ENCODE data around the gene CDS1. TPM values are rescaled to one million over a fixed set of nuclear protein-coding genes. Genes with fewer than 3 reads are reported as not detected.
"Not testable (repeated sequence)": the region's sequence is repeated elsewhere in the genome, so short reads cannot be mapped to it uniquely, and the experiment has no call there.

CDS1 gene
- total RNA-seq, 1 donor from 2014 or later, result 0.05 TPM

GRCh38 chr4:84669201-84669600 lies 86.3 kb downstream of the CDS1 start:
- DNase-seq (ENCODE audit: low read depth), result no peak

DNA sequence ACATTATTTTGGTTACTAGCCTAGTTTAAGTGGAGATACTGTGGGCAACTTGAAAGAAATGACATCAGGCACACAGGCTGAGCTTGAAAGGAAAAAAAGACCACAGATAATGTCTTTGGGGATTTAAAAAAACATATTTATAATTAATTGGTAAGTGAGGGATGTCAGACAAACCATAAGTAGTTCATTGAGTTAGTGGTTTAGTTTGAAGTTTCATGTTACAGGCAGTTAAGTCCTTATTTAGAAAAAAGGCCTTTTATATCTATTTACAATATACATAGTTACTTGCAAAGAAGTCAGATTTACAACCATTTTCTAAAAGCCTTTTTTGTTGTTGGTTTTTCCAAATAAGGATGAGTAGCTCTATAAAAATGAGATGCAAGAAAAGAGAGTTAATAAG lies 89.2 kb downstream of the CDS1 start:
- no peak for DNase-seq (ENCODE audit: low read depth)

DNA sequence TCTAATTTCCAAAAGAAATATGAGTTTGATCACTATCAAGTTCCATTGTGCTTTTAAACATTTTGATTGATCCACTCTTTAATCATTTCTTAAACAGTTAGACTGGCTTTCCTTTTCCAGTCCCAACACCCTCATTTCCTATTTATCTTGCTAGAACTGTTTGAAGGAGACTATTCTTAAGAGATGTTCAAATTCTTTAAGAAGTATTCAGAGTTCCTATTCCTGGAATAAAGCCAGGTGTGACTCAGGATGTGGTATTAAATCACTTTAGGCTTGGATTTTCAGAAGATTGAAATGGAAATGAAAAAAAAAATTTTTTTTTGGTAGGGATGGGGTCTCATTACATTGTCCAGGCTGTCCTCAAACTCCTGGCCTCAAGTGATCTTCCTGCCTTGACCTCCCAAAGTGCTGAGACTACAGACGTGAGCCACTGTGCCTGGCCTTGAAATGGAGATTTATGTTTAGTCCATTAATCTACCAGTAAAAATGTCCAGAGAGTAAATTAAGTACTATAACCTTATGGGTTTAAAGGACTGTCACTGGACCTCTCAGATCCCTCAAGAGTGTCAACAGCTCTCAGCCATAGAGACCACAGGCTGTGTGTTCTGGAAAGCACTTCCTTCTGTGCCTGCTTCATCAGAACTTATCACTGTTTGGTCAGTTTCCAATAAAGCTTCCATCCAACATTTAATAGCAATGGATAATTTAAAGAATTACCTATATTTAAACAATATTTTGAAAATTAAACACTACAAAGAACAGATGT lies 90.7 kb downstream of the CDS1 start:
- peak; percentile 73 for DNase-seq (ENCODE audit: low read depth)

DNA sequence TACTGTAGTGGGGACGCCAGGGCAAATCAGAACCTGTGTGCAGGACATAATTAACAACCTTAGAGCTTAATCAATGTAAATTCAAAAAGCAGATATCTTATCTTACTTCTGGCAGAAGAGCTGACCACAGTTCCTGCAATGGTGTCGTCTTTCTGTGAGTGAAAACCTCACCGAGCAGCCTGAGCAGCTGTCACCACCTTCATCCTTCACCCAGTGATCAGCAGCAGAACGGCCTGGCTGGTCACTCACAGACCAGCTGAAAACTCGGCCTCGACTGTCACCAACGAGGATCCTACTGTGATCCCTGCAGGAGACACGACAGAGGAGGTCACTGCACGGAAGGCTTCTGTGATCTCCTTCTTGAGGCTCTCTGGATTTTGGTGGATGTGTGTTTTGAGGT lies 94.2 kb downstream of the CDS1 start:
- DNase-seq (ENCODE audit: low read depth), result peak; percentile 77

DNA sequence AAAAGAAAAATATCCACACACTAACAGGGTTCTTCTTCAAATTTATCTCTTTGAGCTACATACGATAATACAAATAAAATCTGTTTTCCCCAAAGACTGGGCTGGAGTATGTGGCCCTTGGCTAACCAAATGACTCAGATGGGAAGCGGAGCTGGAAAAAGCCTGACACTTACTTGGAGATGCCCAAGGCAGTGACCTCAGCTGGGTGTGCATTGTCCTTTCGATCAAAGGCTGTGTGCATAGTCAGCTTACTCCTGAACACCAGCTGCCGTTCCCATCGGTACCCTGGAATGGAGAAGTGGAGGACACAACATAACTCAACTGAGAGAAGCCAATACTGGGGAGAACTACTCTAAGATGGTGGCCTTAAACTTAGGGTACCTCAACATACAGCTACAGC lies 95.1 kb downstream of the CDS1 start:
- peak; percentile 42 for DNase-seq (ENCODE audit: low read depth)

DNA sequence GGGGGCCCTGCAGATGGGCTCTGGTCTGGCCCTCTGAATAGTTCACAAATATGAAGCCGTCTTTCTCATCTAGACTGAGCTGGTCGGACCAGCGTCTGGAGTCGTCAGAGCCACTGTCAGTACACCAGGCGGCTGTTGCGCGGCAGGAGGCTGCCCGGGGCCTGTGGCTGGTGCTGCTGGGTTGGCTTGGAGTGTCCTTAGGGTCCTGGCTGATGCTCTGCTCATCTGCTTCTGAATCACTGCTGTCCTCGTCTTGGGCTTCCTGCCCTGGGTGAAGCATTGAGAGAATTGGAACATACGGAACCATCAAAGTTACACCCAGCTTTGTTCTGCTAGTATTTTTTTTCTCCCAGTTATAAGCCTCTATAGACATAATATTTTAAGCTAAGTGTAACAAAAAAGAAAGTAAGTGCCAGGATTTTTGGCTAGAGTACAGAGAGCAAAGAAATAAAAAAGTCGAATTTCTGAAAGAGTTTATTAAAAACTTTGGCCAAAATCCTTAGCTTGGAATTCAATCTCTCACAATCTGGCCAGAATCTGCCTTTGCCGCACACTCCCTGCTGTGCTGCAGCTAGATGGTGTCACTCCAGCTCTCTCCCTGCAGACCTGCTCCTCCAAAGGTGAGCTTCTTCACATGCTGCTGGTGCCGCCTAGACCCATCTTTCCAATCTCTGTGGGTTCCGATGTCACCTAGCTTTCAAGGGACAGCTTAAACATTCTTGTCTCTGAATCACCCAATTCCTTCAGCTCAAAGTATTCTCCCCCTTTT lies 96.2 kb downstream of the CDS1 start:
- no peak for DNase-seq (ENCODE audit: low read depth)

DNA sequence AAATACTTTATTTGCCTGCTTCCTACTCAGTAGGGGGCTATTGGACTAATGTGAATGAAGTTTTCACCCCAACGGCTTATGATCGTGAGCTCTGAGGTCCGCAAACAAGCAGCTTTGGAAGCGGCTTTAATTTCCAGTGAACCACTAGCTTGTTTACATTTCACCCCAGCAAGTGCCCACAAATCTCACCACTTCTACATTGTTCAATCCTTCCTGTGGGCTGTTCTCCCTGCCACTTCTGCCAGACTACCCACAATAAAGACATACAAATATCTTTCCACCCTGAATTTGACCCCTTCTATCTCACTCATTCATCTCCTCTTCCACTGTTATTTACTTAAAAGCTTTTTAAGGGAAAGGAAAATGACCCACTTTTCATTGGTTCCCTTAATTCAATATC lies 98.0 kb downstream of the CDS1 start:
- DNase-seq (ENCODE audit: low read depth), result no peak

DNA sequence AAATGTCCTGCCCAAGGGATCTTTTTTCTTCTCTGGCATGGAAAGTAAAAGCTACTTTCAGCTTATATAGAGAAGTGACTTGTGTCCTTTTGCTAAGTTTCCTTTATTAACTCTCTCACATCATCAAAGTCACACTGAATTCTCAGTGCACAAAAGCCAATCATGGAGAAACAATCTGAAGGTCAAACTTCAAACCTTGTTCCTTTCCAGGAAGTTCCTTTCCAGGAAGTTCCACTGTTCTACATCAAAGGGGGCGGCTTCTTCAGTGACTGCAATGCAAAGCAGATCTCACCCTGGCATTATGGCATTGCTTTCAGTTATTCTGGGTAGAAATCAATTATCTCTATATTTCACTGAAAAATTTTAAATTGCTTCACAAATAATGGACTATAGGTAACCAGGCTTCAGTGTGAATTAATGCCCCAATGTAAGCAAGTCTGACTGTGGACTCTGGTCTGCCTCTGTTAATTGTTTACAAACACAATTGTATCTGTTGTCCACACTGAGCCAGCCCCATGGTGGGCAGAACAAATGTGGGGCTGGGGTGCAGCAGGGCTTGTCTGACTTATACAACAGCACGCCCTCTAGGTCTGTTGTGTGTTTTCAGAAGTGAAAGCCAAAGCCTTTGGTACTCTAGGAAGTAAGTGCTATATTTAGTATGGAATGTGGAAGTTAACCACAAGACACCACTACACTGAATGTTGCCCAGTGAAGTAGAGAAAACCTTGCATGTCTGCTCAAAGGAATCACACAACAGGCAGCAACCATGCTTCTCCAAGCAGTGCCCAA lies 98.8 kb downstream of the CDS1 start:
- peak; percentile 86 for DNase-seq (ENCODE audit: low read depth)

- not testable (repeated sequence) for DNase-seq (ENCODE audit: low read depth)
Measured at GRCh38 chr4:84682661-84683060, 99.7 kb downstream of the CDS1 start.

- DNase-seq (ENCODE audit: low read depth), result no peak
Measured at GRCh38 chr4:84683064-84683850, 100.3 kb downstream of the CDS1 start.

DNA sequence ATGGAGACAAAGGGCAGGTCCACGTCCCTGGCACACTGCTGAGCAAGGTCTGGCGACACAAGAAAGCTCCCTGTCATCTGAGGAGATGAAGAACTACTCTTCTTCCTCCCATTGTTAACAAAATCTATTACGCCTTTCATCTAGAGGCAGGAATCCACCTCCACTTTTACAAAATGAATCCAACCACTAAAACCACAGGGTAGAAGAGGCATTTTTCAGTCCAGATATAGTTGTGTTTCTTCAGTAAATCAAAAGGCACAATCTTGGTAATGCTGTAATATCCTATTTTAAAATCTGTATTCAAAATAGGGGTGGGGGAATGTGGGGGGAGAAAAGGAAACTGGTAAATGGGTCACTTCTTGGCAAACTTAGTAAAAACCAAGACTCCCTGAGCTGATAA lies 101.4 kb downstream of the CDS1 start:
- no peak for DNase-seq (ENCODE audit: low read depth)

GRCh38 chr4:84685105-84685504 lies 102.2 kb downstream of the CDS1 start:
- no peak for DNase-seq (ENCODE audit: low read depth)

DNA sequence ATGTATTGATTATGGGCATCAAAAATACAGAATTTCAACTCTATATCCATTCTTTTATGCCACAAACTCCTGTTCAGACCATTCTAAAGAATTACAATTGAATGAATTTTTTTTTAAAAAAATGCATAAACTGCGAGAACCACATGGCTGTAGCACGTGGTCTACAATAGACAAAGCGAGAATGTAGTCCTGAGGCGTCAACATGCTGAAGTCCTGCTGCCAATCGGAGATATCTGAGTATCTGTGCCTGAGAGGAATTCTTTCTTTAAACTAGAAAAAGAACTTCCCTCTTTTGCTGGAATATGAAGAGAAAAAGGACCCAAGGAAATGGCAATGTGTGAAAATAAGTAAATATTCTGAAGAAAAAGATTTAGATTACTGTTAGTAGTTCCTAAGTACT lies 105.7 kb downstream of the CDS1 start:
- no peak for DNase-seq (ENCODE audit: low read depth)

- DNase-seq (ENCODE audit: low read depth), result no peak
Measured at GRCh38 chr4:84689197-84689596, 106.3 kb downstream of the CDS1 start.

DNA sequence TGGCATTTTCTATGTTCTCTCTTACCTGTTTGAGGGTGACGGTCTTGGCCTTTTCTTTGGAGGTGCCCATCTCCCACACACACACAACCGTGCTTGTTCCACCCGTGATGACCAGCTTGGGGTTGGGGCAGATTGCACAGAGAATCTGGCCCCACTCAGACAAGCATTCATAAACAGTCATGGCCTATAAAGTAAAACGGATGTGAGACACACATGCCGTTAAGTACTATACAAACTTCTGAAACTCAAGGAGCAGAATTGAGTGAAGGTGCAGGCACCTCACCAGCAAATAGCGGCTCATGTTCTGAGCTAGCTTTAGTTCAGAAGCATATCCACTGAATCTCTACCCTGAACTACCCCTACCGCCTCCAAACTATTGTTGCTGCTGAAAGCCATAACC lies 107.6 kb downstream of the CDS1 start:
- no peak for DNase-seq (ENCODE audit: low read depth)

- peak; percentile 87 for DNase-seq (ENCODE audit: low read depth)
Measured at GRCh38 chr4:84691170-84691691, 108.3 kb downstream of the CDS1 start.

GRCh38 chr4:84691800-84692199 lies 108.9 kb downstream of the CDS1 start:
- no peak for DNase-seq (ENCODE audit: low read depth)

DNA sequence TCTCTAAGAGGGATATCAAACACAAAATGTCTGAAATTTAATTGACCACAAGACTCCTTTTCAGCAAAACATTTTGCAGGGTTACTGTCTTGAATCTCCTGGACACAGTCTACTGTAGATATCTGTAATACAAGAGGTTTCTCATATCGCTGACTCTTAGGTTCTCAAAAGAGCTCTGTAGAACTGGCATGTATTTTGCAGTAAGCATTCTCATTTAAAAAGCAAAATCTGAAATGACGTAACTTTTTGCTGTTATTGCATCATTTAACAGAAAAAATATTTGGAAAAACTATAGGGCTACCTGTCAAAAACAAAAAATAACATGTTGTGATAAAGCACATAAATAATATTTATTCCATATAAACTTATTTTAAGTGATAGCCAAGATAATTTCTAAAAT lies 114.2 kb downstream of the CDS1 start:
- DNase-seq (ENCODE audit: low read depth), result no peak

DNA sequence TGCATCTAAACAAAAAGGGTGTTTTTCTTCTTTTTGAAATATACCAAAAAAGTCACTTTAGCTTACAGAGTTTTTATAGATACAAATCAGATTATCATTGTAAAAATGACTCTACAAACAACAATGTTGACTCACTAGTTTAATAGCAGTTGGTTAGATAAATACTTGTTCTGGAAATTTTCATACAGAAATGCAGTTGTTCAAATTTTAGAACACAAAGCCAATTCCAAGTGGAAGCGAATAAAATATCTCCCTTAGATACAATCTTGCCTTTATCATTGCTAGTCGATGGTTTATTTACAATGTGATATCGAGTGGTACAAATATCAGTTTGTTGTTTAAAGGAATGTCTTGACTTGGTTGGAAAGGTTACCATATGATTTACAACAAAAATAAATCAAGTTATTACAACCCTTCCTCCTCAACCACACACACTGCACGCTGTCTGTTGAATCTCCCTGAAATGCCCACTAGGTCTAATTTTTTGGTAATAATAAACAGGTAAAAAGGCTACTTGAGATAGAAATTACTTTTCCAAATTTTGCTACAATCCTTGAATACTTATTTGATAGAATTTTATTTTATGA lies 114.8 kb downstream of the CDS1 start:
- no peak for DNase-seq (ENCODE audit: low read depth)

DNA sequence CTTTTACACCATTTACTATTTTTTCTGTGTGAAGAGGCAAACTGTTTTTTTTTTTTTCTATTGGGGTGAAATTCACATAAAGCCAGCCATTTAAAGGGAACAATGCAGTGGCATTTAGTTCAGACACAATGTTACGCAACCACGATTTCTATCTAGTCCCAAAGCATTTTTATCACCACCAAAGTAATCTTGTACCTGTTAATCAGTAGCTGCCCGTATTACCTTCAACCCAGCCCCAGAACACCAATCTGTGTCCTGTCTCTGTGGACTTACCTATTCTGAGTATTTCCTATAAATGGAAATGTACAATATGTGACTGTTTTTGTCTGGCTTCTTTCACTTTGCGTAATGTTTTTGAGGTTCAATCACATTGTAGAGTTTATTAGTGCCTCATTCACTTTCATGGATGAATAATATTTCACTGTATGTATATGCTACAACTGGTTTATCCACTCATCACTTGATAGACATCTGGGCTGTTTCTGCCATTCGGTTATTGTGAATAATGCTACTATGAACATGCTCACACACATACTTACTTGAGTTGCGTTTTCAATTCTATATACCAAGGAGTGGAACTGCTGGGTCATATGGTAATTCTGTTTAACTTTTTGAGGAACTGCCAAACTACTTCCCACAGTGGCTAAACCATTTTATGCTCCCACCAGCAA lies 116.2 kb downstream of the CDS1 start:
- DNase-seq (ENCODE audit: low read depth), result no peak

Data from myocyte (in vitro differentiated cells).